Uterus (tissue), 2 donors: ENCODE results near the gene EPHA2.

Experiments
- CTCF ChIP-seq, 4 experiments: fragments of 200-600 bp in 2 of 4; fragments of 450-650 bp in 2 of 4; sonication (generic) in 2 of 4; IDR thresholded peaks; one replicate each; pipeline ENCODE4 v1.5.1; 2016 to 2019; ENCODE audit warnings: antibody characterized with exemption in 4 of 4, mild to moderate bottlenecking in 2 of 4, moderate library complexity in 1 of 4
- POLR2A ChIP-seq, 2 donors: fragments of 450-650 bp; IDR thresholded peaks; one replicate each; pipeline ENCODE4 v1.6.1; 2016; ENCODE audit warnings: antibody characterized with exemption in 2 of 2, mild to moderate bottlenecking in 1 of 2, moderate library complexity in 1 of 2

GRCh38 chr1:16119504-16119903, 36.4 kb downstream of the EPHA2 start:
- TF ChIP-seq CTCF (IDR thresholded peaks at IDR 0.05) (no peak), POLR2A (IDR thresholded peaks at IDR 0.05) (no peak)
